Left ventricle myocardium superior (tissue), 1 donor: ENCODE results near the gene PRKACG. TPM values are rescaled to one million over a fixed set of nuclear protein-coding genes. Genes with fewer than 3 reads are reported as not detected.
"Not testable (repeated sequence)": the region's sequence is repeated elsewhere in the genome, so short reads cannot be mapped to it uniquely, and the experiment has no call there.

Experiments used
- ATAC-seq: fragments of 200-7000 bp; cut with Tn5 transposase; one replicate; pipeline ENCODE4 v1.9.1; 2020; ENCODE audit warnings: mild to moderate bottlenecking, moderate library complexity
- DNase-seq: peaks from one replicate; pipeline ENCODE4 v3.0.0-alpha.2; 2020
- intact Hi-C: fragments of 100-400 bp; cut with micrococcal nuclease; formaldehyde crosslinking; loops from one replicate; pipeline ENCODE4 v1.11.0; 2022
- long read RNA-seq: library from polyadenylated mRNA; unstranded; transcript quantifications from one replicate; pipeline ENCODE4 v2.0.0, GENCODE V29; 2021
- total RNA-seq: library from RNA; stranded (reverse); fragmentation: NEBNext Ultra II Directional; extraction: Animal tissue kit (Norgen Biotek cat#: 25700); gene quantifications from one replicate; pipeline ENCODE4 v1.2.1, GENCODE V29; 2021
- donor health status: DM: no; HTN: yes; CAD: no; lungs with severe emphysema.

Gene PRKACG
- total RNA-seq, result not detected
- long read RNA-seq, result 0 reads

DNA sequence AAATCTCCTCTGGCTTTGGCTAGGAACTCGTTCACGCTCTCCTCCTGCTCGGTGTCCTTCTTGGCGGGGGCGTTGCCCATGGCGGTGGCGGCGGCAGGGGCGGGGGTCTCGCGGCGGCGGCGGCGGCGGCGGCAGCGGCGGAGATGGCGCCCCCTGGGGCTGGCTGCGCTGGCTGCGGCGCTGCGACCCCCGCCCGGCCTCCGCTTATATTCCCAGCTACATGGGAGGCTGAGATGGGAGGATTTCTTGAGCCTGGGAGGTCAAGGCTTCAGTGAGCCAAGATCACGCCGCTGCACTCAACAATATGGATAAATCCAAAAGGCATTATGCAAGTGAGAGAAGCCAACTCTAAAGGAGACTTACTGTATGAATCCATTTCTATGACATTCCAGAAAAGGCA is at the start of gene PRKACG:
Gene PRKACG (minus strand): TSS at position 101 of the 400 bp plus-strand sequence. CDS start 21 bp downstream, at position 80.
- ATAC-seq (no peak), DNase-seq (no peak)
- intact Hi-C loops, result no loop called here

DNA sequence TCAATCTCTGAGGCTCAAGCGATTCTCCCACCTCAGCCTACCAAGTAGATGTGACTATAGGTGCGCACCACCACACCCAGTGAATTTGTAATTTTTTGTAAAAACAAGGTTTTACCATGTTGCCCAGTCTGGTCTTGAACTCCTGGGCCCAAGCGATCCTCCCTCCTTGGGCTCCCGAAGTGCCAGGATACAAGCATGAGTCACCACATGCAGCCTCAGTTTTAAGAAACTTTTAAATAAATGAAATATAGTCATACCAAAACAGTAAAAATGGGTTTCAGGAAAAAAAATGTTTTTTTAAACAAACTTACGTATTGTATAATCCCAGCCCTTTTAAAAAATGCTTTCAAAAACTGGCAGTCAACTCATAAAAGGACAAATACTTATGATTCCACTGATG is 48.3 kb upstream of the PRKACG start:
- DNase-seq (no peak), ATAC-seq (no peak)
- intact Hi-C loops, result no loop called here

DNA sequence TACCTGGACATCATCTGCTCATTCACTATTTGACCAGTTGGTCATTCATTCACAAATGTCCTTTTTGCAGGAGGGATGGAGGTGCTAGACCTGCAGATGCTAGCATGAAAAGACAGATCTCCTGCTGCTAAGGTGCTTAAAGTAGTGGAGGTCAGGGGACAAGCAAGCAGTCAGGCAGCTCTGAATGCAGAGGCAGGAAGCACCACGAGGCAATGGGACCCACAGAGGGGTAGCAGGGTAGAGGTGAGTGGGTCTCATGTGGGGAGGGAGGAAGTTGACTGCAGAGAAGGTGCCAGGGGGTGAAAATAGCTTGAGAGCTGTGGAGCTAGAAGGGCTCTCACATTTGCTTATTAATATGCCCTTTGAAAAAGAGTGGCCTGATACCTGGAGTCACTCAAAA is 46.9 kb upstream of the PRKACG start:
- intact Hi-C loops, result no loop called here
- no peak for ATAC-seq

DNA sequence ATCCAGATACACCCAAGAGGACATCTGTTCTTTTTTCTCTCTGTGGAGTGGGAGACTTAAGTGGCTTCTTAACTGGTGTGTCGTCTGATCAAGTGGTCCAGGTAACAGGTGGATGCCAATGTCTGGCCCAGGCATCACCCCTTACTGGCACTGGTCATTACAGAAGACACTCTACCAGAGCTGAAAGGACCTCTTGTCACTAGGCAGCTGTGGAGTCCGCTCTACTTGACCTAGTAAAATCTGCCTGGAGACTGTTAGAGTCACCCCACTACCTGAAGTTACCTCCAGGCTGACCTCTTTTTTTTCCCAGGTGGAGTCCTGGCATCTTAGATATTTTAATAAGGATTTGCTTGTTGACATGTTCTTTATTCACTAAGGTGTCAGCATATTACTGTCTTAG is 44.2 kb upstream of the PRKACG start:
- intact Hi-C loops, result no loop called here
- DNase-seq (no peak), ATAC-seq (no peak)

More for the DNA sequence above, 46.9 kb upstream of the PRKACG start:
- DNase-seq, result no peak

DNA sequence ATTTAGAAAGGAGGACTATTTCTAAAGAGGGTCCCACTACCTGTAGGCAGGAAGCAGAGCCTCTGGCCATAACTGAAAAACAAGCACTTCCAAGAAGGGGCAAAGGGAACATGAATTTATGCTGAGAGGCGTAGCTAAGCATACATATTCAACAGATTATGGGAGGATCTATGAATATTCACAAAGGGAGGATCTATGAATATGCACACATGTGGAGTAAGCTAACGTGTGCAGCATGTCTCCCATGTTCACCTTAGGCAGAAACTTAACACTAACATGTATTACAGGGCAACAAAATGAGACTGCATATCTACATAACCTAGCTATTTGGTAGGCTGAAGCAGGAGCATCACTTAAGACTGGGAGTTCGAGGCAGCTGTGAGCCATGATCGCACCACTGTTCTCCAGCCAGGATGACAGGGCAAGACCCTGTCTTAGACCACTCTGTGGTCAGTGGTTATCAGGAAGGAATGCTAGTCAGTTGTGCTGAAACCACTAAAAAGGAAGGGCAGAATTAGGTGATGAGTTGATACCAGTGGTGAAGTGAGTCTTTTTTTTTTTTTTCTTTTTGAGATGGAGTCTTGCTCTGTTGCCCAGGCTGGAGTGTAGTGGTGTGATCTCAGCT is 42.4 kb upstream of the PRKACG start:
- intact Hi-C loops, result no loop called here
- ATAC-seq (no peak), DNase-seq (no peak)

DNA sequence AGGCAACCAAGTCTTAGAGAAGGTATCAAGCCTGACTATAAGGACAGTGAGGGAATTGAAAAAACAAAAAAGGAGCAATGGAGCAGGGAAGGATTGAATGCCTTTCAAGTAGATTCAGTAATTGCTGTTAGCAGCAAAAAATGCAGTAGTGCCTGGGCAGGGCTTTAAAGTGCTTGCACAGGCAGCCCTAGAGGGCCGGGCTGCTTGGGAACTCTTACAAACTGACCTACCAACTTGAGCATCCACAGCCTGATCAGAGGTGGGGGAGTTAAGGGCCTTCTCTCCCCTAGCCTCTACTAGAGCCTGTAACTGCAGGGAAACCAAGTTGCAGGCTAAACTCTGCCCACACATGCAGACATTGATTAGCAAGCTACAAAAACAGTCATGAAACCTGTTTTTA is 41.1 kb upstream of the PRKACG start:
- intact Hi-C loops, result loop anchor here (5.0 kb wide), 1 partner anchor 137 kb away; no protein-coding TSS in a partner anchor
- DNase-seq (no peak), ATAC-seq (no peak)

DNA sequence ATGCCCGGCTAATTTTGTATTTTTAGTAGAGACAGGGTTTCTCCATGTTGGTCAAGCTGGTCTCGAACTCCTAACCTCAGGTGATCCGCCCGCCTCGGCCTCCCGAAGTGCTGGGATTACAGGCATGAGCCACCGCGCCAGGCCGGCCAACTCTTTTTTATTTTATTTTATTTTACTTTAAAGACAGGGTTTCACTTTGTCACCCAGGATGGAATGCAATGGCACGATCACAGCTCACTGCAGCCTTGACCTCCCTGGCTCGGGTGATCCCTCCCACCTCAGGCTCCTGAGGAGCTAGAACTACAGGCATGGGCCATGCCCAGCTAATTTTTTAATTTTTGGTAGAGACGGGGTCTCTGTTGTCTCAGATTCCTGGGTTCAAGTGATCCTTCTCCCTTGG is 37.0 kb upstream of the PRKACG start:
- intact Hi-C loops, result loop anchor here (5.0 kb wide), 1 partner anchor 141 kb away; no protein-coding TSS in a partner anchor
- not testable (repeated sequence) for DNase-seq, ATAC-seq

DNA sequence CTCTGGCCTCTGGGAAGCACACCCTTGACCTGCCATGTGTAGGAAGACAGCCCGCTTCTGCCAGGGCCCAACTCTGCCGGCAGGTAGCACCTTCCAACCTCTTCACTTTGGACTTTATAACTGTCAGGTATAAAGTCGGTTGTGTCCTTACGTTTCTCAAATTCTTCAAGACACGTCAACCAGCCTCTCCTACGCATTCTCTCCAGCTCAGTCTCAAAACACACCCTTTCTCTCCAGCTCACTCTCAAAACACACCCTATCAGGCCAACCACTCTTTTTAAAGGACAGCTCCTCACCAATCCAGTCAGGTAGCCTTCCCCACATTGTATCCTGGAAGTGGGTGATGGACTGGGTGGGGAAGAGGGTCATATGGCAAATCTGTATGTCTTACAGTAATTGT is 35.2 kb upstream of the PRKACG start:
- no peak for ATAC-seq
- intact Hi-C loops, result no loop called here

DNA sequence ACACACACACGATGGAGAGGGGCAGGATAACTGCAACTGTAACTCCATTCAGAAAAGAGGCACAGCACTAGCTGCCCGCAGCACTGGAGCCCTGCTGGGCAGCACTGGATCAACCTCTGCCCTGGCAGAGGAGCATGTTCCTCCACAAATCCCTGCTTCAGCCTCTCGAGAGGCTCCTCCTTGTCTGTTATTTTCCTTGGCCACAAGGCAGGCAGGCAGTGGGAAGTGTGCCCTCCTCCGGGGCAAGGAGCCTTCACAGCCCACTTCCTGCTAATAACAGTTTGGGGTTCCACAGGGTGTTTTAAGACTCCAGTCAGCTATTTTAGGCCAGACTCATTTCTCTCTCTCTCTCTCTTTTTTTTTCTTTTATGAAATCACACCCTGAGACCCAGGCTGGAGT is 33.5 kb upstream of the PRKACG start:
- intact Hi-C loops, result no loop called here
- DNase-seq (no peak), ATAC-seq (no peak)

More for the DNA sequence above, 35.2 kb upstream of the PRKACG start:
- no peak for DNase-seq

DNA sequence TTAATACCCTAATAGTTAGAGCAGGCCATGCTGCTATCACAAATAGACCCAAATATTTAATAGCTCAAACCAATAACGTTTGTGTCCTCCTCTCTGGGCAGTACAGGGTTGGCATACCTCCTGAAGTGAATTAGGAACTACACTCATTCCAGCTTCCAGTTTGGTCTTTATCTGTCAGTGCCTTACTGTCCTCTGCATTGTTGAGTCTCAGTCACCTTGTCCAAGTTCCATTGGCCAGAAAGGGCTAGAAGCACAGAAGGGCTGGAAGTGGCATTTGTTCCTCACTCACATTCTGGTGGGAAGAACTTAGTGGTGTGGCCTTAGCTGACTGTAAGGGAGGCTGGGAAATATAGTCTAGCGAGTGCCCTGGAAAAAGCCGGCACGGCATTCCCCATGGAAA is 32.8 kb upstream of the PRKACG start:
- peak; percentile 65 for ATAC-seq

DNA sequence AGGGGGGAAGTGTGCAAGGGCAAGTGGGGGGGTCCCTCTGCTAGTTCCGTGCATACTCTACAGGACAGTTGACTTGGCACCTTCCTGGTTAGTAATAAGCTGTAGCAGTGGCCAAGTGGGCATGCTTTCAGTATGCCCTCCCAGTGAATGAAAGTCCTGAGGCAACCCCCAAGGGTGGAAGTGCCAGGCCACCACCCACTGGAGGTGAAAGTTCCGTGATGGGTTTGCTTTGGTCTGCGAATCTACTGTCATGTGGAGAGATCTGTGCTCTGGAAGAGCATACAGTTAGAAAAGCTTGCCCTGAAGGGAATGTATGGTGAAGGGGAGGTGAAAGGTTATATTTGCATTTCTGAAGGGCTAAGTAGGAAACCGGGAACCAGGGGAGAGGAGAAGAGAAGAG is 31.9 kb upstream of the PRKACG start:
- DNase-seq (no peak), ATAC-seq (peak; percentile 4)
- intact Hi-C loops, result no loop called here

More for the DNA sequence above, 32.8 kb upstream of the PRKACG start:
- DNase-seq, result no peak
- intact Hi-C loops, result no loop called here

DNA sequence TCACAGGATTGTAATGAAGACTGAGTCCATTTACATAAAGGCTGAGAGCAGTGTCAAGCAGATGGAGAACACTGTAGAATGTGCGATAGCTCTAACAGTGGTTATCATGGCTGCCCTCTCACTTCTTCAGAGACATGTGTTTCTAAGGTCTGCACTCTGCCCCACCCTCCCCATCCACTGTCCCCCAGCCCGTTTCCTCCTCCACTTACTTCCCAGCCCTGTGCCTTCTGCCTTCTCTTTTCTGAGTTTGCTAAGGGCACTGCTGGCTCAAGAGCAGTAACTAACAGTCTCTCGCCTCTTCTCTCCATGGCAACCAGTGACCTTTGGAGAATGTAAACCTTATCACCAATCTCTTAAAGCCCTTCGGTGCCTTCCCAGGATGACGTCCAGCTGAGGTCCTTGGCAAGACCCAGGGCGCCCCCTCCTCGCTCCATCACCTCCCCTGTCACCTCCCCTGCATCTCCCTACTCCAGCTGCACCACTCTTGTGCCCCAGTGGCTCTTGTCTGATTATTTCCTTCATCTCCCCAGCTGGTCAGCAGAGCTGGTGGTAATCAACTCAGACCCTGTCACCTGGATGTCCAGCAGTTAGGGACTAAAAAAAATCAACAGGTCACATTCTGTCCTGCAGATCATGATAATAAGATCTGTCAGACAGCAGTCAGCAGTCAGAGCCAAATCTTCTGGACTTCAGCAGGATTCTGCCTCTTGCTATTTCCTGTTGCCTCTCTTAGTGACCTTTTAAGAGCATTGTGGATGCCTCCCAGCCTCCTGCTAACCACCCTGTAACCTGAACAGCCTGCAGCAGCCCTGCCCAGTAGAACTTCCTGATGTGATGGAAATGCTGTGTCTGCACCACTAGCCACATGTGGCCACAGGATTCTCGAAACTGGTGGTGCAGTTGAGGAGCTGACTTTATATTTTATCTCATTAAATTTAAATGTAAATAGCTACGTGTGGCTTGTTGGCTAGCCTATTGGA is 30.6 kb upstream of the PRKACG start:
- ATAC-seq (peak; percentile 46), DNase-seq (no peak)
- intact Hi-C loops, result no loop called here

DNA sequence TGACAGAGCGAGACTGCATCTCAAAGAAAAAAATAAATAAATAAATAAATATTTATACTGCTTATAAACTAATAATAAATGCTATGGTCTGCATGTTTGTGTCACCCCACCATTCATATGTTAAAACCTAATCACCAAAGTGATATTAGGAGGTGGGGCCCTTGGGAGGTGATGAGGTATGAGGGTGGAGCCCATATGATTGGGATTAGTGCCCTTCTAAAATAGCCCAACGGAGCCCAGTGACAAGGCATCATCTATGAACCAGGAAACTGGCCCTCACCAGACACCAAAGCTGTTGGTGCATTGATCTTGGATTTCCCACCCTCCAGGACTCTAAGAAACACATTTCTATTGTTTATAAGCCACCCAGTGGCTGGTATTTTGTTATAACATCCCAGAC is 26.7 kb upstream of the PRKACG start:
- DNase-seq (no peak), ATAC-seq (no peak)
- intact Hi-C loops, result no loop called here

DNA sequence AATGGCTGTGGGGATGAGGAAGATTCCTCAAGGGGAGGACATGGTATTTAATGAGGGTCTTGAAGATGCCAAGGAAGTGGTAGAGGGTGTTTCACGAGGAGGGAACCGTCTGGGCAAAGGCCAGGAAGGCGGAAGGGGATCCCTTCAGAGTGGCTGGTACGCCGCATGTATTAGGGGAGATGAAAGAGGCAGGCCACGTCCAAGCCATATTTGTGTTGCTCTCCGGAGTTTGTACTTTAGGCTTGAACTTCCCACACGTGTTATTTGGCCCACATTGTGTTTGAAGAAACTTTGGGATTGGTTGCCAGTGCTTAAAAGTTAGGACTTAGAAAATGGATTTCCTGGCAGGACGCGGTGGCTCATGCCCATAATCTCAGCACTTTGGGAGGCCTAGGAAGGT is 22.9 kb upstream of the PRKACG start:
- DNase-seq (no peak), ATAC-seq (no peak)
- intact Hi-C loops, result loop anchor here (10.0 kb wide), 1 partner anchor 508 kb away; no protein-coding TSS in a partner anchor

DNA sequence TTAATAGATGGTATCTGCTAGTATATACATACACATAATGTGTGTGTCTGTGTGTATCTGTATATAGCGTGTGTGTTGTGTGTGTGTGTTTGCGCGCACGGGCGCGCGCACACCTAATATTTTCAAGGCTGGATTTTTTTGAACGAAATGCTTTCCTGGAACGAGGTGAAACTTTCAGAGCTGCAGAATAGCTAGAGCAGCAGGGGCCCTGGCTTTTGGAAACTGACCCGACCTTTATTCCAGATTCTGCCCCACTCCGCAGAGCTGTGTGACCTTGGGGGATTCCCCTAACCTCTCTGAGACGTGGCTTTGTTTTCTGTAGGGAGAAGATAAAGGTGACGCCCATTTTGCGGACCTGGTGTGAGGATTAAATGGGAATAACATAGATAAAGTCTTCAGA is 22.4 kb upstream of the PRKACG start:
- peak; percentile 23 for ATAC-seq
- intact Hi-C loops, result loop anchor here (10.0 kb wide), 1 partner anchor 508 kb away; no protein-coding TSS in a partner anchor

DNA sequence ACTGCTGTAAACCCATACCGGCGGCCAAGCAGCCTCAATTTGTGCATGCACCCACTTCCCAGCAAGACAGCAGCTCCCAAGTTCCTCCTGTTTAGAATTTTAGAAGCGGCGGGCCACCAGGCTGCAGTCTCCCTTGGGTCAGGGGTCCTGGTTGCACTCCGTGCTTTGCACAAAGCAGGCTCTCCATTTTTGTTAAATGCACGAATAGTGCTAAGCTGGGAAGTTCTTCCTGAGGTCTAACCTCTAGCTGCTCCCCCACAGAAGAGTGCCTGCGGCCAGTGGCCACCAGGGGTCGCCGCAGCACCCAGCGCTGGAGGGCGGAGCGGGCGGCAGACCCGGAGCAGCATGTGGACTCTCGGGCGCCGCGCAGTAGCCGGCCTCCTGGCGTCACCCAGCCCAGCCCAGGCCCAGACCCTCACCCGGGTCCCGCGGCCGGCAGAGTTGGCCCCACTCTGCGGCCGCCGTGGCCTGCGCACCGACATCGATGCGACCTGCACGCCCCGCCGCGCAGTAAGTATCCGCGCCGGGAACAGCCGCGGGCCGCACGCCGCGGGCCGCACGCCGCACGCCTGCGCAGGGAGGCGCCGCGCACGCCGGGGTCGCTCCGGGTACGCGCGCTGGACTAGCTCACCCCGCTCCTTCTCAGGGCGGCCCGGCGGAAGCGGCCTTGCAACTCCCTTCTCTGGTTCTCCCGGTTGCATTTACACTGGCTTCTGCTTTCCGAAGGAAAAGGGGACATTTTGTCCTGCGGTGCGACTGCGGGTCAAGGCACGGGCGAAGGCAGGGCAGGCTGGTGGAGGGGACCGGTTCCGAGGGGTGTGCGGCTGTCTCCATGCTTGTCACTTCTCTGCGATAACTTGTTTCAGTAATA is 21.8 kb upstream of the PRKACG start, which contains the start of gene FXN:
Gene FXN (plus strand): TSS at position 315 of the 871 bp plus-strand sequence. CDS start 31 bp downstream, at position 346.
- ATAC-seq (peak; percentile 97), DNase-seq (peak; percentile 92)
- intact Hi-C loops, result loop anchor here (10.0 kb wide), 1 partner anchor 509 kb away; no protein-coding TSS in a partner anchor

More for the DNA sequence above, 22.4 kb upstream of the PRKACG start:
- DNase-seq, result no peak

DNA sequence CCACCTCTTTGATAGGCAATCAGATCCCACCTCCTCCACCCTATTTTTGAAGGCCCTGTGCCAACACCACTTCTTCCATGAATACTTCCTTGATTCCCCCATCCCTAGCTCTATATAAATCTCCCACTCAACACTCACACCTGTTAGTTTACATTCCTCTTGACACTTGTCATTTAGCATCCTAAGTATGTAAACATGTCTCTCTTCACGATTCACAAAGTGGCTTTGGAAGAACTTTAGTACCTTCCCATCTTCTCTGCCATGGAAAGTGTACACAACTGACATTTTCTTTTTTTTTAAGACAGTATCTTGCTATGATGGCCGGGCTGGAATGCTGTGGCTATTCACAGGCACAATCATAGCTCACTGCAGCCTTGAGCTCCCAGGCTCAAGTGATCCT is 20.2 kb upstream of the PRKACG start:
- DNase-seq, result no peak
- ATAC-seq, result no peak
- intact Hi-C loops, result loop anchor here (10.0 kb wide), 1 partner anchor 511 kb away; no protein-coding TSS in a partner anchor

DNA sequence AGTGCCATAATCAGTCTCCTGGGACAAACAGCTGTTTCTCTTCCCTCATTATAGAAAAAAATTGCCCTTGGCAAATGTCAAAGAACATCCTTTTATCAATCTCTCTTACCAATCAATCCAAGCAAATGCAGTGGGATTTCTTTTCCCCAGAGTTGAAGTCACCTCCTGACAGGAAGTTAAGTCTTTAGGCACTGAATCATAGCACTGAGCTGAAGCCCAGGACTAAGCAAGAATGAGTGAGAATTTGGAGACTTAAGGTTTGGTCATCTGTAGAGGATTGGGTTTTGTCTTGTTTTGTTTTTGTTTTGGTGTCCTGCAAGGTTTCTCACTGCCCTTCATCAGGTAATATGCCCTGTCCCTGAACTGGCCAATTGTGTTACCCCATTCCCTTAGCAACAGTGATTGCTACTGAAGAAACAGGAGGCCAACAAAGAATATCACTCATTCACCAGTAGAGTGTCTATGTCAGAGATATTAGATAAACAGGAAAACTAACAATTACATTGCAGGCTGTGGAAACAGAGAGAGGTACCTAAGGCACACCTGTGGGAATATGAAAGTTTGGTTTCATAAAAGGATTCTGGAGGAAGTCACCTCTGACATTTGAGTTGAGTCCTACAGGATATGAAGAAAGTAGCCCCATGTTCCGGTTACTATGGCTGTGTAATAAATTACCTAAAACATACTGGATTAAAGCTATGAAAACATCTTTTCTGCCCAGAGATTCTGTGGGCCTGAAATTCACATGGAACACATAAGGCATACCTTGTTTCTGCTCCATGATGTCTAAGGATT is 17.1 kb upstream of the PRKACG start:
- intact Hi-C loops, result loop anchor here (10.0 kb wide), 1 partner anchor 514 kb away; no protein-coding TSS in a partner anchor
- DNase-seq (no peak), ATAC-seq (no peak)
